GM19395 (cell line): ENCODE data around the gene NRARP.

Experiments
- ATAC-seq: cut with Tn5 transposase; IDR thresholded peaks from one replicate; pipeline ENCODE4 v1.9.1; 2021; ENCODE audit warnings: mild to moderate bottlenecking, moderate library complexity; ENCODE audit not compliant: unreplicated experiment

NRARP gene

DNA sequence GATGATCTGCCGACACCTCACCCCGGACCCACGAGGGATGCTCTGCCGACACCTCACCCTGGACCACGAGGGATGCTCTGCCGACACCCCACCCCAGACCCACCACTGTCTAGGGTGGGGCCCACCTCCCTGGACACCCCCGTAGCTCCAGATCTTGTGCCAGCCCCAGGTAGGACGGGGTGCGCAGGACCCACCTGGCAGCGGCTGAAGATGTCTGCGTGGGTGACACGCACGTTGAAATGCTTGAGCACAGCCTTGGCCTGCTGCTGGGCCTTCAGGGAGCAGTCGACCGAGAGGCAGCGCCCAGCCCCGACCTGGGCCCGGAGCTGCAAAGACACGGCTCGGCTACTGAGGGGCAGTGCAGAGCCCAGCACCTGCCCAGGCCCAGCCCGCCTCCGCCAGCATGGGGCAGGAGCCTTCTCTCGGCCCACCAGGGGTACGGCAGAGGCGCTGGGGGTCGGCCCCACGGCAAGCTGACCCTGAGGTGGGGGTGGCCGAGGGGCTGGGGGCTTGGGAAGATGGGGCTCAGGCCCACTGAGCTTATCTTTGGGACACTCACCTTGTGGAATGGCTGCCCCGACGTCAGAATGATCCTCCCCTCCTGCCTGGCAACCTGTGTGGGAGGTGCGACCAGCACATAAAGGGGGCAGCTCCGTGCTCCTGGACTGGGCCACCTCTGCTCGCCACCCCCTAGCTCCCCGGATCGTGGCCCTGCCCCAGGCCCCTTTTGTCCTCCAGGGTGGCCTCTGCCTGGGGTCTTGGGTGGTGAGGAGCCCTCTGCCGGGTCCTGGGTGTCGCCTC, 21.7 kb upstream of the NRARP start:
- ATAC-seq = no peak

DNA sequence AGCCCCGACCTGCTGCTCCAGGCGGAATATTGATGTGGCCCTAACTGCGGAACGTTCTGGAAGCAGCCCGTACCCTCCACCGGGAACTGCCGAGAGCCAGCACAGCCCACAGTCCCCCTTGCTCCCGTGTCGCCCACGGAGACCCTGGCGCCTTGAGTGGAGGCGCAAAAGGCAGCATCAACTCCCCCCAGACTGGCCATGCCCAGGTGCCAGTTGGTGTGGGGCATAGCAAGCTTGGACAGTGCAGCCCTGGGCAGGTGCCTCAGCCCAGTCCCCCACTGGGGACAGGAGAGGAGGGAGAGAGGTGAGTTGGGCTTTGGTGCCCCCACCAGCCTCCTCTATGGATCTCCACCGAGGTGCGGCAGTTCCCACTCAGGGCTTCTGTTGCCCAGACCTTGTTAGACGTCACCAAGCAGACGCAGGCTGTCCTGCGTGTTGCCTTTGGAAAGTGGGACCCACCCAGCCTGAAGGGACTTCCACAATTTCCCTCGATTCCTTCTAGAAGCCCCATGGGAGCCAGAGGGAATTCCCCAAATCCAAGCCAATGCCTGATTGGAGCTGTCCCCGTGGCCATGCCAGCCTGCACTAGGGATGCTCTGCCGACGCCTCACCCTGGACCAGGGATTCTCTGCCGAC, 19.8 kb upstream of the NRARP start:
- no peak for ATAC-seq

DNA sequence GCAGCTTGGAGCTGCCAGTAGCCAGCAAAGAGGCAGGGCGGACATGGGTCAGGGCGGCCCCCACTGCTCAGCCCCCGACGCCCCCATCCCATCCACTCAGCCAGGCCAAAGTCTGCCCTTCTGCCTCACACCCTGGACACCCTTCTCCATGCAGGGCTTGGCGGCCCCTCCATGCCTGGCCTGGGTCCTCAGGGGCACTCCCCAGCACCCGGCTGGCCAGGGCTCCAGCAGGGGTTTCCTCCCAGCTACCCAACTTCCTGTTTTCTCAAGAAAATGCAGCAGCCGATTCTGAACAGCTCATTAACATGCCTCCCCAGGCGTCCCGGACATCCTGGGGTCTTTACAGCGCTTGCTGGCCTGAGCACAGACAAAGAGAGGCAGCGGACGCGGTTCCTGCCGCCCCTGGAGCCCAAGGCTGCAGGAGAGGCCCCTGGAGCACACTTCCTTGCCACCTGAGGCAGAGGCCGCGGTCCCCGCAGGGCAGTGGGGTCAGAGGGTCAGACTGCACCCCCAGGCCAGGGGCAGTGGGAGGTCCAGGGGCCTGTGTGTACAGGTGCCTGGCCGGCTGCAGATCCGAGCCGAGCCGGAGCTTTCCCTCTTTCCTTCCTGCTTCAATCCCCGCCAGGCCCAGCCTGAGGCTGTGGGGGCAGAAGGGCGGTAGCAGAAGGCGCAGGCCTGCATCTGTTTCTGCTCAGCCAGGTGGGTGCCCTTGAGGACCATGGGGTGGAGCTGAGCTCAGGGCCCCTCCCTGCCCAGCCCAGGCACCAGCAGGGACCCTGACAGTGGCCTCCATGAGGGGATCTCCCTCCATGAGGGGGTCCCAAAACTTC, 18.7 kb upstream of the NRARP start:
- ATAC-seq = no peak

DNA sequence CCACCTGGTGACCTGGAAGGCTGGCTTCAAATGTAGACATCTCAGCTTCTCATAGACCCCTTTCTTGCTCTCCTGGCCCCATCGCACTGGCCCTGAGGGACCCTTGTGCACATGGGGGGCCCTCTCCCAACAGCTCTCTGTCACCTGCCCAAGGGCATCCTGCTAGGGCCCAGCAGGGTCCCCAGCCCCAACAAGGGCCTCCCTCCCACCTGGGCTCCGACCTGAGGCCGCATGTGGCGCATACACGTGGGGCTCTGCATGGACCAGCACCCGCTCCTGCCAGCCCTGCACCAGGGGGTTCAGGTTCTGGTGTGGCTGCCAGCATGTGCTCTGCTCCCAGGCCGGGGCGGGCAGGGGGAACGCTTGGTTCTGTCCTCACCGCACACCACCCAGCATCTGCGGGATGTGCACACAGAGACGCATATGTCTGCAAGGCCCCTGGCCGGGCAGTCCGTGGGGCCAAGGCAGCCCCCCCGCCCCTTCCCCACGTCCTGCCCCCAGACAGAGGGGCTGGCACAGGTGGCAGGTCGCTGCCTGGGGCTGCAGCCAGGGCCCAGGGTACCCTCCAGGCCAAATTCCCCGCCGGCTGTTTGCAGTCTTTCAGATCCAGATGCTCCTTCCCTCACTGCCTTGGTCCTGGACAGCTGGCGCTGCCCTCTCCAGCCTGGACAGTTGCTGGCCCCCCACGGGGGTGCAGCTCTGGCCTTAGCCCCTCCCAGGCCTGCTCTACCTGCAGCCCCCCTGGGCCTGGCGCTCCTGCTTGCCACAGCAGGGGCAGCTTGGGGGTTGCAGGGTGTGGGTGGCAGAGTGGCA, 17.9 kb upstream of the NRARP start:
- no peak for ATAC-seq

DNA sequence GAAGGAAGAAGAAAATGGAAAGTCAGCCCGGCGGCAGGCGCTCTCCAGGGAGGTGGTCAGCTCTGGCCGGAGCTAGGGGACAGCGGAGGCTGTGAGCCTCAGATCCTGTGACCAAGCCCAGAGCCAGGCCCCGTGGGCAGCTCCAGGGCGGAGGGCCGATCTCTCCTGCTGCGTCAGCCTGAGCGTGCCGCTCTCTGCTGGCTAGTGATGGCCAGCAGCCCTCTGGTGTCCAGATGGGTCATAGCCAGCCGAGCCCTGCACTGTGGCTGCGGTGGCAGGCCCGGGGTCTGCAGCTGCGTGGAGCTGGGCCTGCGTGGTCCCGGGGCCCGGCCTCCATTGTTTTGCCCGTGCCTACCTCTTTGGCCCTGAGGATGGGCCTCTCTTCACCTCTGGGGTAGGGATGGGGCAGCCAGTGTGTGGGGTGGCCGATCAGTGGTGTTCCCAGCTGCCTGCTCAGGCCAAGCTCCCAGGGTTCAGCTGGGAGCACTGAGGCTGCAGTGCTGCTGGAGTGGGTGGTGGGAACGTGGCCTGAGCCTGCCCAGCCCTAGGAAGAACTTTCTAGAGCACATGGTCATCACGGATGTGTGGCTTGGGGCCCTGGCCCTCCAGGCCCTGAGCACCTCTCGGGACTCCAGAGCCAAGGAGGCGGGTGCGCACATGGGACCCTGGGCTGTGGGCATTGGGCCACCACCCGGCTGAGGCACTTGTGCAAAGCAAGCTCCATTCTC, 17.1 kb upstream of the NRARP start:
- no peak for ATAC-seq

DNA sequence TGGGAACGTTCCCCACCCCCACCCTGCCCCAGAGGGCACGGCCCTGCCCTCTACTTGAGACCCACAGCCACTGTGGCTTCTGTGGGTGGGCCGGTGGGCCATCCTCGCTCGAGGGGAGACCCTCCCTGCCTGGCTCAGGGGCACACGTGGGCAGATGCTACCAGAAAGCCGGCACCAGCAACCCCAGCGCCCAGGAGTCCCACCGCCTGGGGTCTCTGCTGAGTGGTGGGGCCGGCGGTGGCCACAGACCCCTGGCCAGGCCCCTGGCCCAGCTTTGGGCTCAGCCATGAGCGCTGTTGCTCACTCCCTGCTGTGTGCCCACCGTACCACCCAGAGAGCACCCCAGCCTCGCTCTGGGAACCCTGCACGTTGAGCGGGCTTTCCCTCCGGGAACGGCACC, 16.5 kb upstream of the NRARP start:
- no peak for ATAC-seq

DNA sequence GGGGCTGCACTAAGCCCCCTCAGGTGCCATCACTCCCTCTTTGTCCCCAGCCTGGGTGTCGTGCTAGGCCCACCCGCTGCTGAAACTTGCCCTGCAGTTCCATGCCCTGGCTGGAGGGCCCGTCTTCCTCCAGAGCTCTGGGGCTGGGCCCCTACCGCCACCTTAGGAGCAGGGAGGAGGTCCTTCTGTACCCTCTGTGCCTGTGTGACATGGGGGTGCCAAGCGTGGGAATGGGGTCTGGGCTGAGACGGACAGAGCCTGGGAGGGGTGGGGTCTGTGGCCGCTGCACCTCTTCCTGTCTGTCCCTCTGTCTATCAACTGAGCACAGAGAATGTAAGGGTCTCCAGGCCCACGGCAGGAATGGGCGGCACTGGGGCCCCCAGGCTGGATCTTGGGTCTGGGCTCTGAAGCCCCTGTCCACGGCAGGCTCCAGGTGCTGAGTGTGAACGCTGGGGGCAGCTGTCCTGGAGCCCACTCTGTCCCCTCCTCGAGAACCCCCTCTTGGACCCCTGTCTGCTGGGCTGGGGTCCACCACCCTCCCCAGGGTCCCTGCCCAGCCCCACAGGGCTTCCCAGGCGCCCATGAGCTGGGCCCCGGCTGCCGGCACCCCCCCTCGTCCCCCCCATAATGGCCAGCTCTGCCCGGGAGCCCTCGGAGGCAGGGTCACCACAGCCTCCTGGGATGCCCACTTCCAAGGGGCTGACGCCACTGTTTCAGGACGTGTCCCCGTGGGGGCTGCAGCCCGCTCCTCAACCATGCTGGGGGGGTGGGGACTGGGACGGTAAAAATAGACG, 15.8 kb upstream of the NRARP start:
- no peak for ATAC-seq

DNA sequence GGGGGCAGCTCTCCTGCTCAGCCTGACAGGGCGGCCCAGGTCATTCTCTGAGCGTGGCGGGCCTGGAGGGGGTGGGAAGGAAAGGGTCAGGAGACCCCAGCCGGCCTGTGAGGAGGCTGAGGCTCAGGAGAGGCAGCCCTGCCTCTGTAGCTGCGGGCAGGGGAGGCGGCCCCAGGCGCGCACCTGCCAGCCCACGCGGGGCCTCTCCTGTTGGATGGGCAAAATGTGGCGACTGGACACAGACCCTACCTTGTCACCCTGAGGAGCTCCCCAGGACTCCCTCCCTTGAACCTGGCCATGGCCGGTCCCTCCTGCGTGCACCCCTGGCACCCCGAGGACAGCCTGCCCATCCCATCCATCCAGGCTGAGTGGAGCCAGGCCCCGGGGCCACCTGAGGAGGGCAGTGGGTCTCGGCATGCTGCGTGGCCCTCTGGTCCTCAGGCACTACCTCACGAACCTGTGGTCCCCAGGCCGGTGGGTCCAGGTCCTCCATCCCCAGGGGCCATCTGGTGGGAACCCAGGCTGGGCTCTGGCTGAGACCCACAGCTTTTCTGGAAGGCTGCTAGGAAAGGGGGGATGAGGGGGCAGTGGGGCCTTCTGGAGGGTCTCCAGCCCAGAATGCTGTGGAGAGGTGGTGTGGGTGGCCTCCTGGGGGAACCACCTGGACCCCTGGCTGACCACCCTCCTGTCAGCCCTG, 15.1 kb upstream of the NRARP start:
- no peak for ATAC-seq

DNA sequence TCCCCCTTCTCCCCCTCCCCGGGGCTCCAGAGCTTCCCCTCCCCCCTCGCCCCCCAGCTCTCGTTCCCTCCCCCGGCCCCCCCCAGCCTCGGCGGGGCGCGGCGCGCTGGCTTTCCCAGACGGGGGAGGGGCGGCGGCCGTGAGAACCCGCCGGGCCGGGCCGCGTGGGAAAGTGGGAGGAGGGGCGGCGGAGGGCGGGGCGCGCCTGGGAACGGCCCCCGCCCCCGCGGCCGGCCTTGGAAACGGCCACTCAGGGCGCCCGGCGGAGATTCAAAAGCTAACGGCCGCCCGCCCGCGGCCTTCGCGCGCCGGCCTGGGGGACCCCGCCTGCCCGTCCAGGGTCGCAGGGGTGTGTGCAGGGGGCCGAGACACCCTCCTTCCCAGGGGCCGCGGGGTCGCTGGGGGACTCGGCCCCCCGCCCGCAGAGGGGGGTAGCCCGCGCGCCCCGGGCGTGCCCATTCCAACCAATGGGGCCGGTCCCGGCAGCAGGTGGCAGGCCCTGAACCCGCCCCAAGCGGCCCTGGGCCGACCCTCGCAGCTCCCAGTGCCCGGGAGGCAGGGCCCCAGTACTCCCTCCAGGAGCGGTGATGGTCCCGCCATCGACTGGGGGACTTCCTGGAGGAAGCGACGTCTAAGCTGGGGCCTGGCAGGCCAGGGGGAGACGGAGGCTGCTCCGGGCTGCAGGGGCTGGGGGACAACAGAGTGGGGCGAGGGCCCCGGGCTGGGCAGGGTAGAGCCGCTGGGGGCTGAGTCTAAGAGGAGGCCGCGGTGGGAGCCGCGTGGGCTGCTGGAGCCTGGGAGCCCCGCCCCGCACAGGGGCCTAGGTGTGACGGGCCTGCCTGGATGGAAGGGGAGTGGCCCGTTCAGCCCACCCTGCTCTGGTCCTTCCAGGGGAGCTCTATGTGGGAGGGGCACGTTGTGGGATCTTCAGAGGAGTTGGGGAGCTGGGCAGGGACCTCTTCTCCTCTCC, 14.2 kb upstream of the NRARP start:
- ATAC-seq = no peak

DNA sequence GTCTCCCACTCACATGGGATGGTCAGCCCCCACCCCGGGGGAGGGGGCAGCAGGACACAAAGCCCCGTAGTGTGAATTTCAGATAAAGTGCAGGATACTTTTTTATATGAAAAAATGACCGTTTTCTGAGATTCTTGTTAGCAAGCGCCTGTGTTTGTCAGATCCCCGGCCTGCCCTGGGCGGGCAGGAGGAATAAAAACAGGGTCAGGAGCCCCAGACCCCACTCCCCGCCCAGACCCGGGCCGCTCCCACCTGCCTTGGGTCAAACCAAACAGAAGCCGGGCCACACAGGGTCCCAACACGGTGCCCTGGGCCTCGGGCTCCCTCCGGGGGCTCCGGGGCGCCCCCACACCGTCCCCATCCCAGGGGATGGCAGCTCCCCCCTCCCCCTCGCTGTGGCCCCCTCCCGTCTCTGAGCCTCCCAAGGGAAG, 13.5 kb upstream of the NRARP start:
- no peak for ATAC-seq

DNA sequence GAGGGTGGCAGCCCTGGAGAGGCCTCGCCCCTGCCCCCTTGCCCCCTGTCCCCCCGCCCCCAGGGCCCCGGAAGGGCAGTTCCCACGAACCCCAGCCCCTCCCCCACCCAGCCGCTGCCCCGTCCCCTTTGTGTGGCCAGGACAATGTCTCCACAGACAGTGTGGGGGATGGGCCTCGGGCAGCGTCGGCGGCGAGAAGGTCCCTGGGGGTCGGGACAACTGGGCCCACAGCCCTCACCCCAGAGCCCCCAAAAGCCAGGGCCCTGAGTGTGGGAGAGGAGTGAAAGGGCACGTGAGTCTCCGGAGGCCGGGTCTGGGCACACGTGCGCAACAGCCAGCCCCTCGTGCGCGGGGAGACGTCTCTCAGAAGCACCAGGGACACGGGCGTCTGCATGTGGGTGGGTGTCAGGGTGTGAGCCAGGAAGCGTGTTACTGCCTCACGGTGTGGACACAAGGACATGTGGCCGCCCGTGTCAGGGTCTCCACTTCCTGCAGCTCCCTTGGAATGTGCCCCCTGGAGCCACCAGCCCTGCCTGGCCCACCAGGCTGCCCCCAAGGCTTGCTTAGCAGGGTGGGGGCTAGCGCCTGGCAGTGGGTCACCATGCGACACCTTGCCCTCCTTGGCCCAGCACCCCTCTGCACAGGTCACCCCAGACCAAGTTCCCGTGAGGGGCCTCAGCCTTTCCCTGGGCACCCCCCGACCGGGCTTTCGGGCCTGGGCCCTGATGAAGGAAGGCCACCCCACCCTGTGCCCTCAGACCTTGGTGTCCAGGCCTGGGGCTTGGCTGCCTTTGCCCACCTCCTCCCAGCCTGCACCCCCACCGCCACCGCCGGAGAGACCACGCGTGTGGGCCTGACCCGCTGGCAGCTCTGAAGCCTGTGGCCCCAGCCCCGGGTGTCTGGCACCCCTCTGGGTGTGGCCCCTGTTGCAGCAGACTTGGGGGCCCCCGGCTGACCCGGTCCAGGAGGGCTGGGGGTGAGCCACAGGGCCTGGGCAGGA, 12.8 kb upstream of the NRARP start:
- ATAC-seq = no peak

DNA sequence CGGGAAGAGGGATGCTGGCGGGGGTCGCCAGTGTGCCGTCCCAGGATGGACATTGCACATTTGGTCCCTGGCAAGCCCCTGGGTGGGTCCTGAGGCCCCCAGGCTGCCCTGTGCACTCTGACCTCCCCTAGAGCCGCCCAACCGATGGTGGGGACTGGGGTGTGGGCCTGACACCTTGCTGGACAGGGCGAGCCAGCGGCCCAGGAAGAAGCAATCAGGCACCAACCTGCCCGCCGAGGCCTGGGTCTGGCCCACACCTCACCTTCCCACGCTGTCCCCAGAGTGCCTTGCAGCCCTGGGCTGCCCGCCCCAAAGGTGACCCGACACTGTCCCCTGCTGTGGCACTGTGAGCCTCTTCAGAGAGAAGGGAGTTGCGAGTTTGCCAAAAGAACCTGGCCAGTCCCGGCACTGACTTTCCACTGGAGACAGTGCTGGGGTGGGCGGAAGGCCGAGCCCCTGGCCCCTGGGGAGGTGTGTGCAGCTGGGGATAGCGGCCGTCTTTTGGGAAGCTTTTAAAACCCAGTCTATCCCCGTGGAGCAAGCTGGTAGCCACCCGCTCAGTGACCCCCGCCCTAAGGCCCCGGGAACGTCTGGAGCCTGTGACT, 12.0 kb upstream of the NRARP start:
- no peak for ATAC-seq

DNA sequence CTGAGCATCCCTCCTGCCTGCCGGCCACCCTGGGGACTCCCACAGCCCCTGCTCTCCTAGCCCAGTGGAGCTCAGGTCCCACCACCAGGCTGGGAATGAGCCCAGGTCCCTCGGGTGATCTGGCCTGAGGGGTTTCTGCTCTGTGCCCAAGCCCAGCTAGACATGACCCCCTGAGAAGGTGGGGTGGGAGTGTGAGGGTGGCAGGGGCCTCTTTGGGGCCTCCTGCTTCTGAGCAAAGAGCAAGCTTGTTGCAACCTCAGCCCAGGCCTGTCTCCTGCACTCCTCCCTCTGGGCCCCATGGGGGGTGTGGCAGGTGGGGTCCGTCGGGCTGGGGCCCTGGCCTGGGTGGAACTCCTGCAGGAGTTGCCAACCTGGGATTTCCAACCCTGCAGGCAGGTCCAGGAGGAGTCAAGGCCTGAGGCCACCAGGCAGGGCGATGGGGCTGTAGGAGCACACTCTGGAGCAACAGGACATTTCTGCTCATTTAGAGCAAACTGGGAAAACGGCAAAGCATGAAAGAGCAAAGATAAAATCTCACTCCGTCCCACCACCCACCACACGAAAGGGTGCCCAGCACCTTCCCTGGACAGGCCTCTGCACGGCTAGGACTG, 11.4 kb upstream of the NRARP start:
- ATAC-seq = no peak

DNA sequence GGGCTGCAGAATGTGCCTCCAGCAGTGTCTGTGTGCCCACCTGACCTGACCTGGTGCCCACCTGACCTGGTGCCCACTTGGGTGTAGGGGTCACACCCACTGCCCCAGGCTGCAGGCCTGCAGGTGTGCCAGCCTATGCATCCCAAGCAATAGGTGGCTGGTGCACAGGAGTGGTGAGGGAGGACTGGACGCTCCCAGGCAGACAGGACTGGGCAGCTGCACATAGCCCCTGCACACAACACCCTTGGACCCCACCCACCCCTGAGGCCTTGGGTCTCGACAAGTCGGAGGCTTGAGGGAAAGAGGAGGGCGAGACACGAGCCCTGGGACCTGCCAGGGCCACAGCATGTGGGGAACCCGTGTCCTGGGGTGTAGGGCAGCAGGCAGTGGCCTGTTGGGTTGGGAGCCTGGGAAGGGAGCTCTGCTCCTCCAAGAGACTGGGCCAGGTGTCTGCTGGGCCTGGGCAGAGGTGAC, 10.8 kb upstream of the NRARP start:
- no peak for ATAC-seq
